GM23338 (cell line): Measurements from ENCODE around the gene KIAA1671. TPM values are rescaled to one million over a fixed set of nuclear protein-coding genes. Genes with fewer than 3 reads are reported as not detected.

ENCODE experiments used
- ATAC-seq: fragments of 200-7000 bp; cut with Tn5 transposase; 3 replicates; pipeline ENCODE4 v1.9.1; 2020
- DNase-seq: peaks from one replicate; pipeline ENCODE4 v3.0.0-alpha.2; 2015; ENCODE audit warnings: low spot score
- H2AFZ ChIP-seq: fragments of 200-600 bp; sonication (generic); 2 replicates; pipeline ENCODE4 v1.8.0; 2016; ENCODE audit warnings: antibody characterized with exemption, mild to moderate bottlenecking, moderate library complexity
- H3F3A ChIP-seq: fragments of 200-600 bp; sonication (generic); replicated peaks from 2 replicates; pipeline ENCODE4 v1.8.0; 2017; ENCODE audit warnings: antibody characterized with exemption, mixed run types, low read depth
- H3K27ac ChIP-seq: fragments of 200-600 bp; sonication (generic); 2 replicates; pipeline ENCODE4 v1.6.1; 2016; ENCODE audit warnings: low read depth
- H3K27me3 ChIP-seq: fragments of 200-600 bp; sonication (generic); 2 replicates; pipeline ENCODE4 v1.8.0; 2016; ENCODE audit warnings: mild to moderate bottlenecking, mixed run types, moderate library complexity; ENCODE audit not compliant: insufficient read depth
- H3K36me3 ChIP-seq: fragments of 200-600 bp; sonication (generic); 2 replicates; pipeline ENCODE4 v1.8.0; 2016; ENCODE audit warnings: mild to moderate bottlenecking; ENCODE audit not compliant: insufficient read depth
- H3K4me1 ChIP-seq: fragments of 200-600 bp; sonication (generic); 2 replicates; pipeline ENCODE4 v1.8.0; 2016; ENCODE audit warnings: mild to moderate bottlenecking, moderate library complexity; ENCODE audit not compliant: insufficient read depth
- H3K4me2 ChIP-seq: fragments of 200-600 bp; sonication (generic); 2 replicates; pipeline ENCODE4 v1.7.1; 2017; ENCODE audit warnings: mixed run types
- H3K4me3 ChIP-seq: fragments of 200-600 bp; sonication (generic); 2 replicates; pipeline ENCODE4 v1.6.1; 2016; ENCODE audit warnings: mixed run types
- H3K79me2 ChIP-seq: fragments of 200-600 bp; sonication (generic); replicated peaks from 2 replicates; pipeline ENCODE4 v1.8.0; 2017; ENCODE audit warnings: mild to moderate bottlenecking; ENCODE audit not compliant: insufficient read depth
- H3K9me2 ChIP-seq: fragments of 200-600 bp; sonication (generic); 2 replicates; pipeline ENCODE4 v1.8.0; 2017; ENCODE audit not compliant: insufficient read depth
- H4K20me1 ChIP-seq: fragments of 200-600 bp; sonication (generic); replicated peaks from 2 replicates; pipeline ENCODE4 v1.8.0; 2017; ENCODE audit warnings: mild to moderate bottlenecking; ENCODE audit not compliant: insufficient read depth
- H3K27ac Mint-ChIP-seq: 2 replicates; pipeline ENCODE4 v1.8.0; 2020; ENCODE audit warnings: inconsistent platforms, mild to moderate bottlenecking, moderate library complexity, mixed read lengths
- H3K27me3 Mint-ChIP-seq: 3 replicates; pipeline ENCODE4 v1.8.0; 2022; ENCODE audit warnings: low read depth, mild to moderate bottlenecking, moderate library complexity, mixed read lengths, inconsistent platforms; ENCODE audit not compliant: insufficient read depth, poor library complexity
- H3K36me3 Mint-ChIP-seq: 3 replicates; pipeline ENCODE4 v1.8.0; 2021; ENCODE audit warnings: low read depth, mild to moderate bottlenecking, inconsistent platforms, moderate library complexity, mixed read lengths
- H3K4me1 Mint-ChIP-seq: 3 replicates; pipeline ENCODE4 v1.8.0; 2020; ENCODE audit warnings: mild to moderate bottlenecking, inconsistent platforms, mixed read lengths
- H3K4me3 Mint-ChIP-seq: 3 replicates; pipeline ENCODE4 v1.8.0; 2021; ENCODE audit warnings: moderate library complexity, mild to moderate bottlenecking, inconsistent platforms, mixed read lengths
- H3K9me3 Mint-ChIP-seq: 3 replicates; pipeline ENCODE4 v1.8.0; 2020; ENCODE audit warnings: moderate library complexity, mild to moderate bottlenecking, inconsistent platforms, mixed read lengths
- CREB1 ChIP-seq: fragments of 250-450 bp; sonication (Bioruptor Pico); IDR thresholded peaks from 2 replicates; pipeline ENCODE4 v1.5.0; 2020; ENCODE audit warnings: low read depth, mild to moderate bottlenecking, moderate library complexity
- CTCF ChIP-seq, 2 experiments: fragments of 200-600 bp in 1 of 2; sonication (generic) in 1 of 2; conservative IDR thresholded peaks; 2 replicates each; pipeline versions ENCODE4 v1.5.1 to v1.6.1; 2016 to 2017; ENCODE audit warnings: antibody characterized with exemption in 2 of 2, low read depth in 2 of 2, mild to moderate bottlenecking in 2 of 2, moderate library complexity in 1 of 2
- ETS1 ChIP-seq: IDR thresholded peaks from 2 replicates; pipeline ENCODE4 v1.6.1; 2016; ENCODE audit warnings: antibody characterized with exemption
- EZH2 ChIP-seq: fragments of 200-600 bp; sonication (generic); IDR thresholded peaks from one replicate; pipeline ENCODE4 v1.8.0; 2017; ENCODE audit warnings: antibody characterized with exemption, mild to moderate bottlenecking, low read depth; ENCODE audit not compliant: unreplicated experiment
- EZH2phosphoT487 ChIP-seq: fragments of 200-600 bp; sonication (generic); IDR thresholded peaks from one replicate; pipeline ENCODE4 v1.8.1; 2018; ENCODE audit warnings: antibody characterized with exemption; ENCODE audit not compliant: unreplicated experiment
- JUNB ChIP-seq: IDR thresholded peaks from one replicate; pipeline ENCODE4 v1.6.1; 2016; ENCODE audit warnings: antibody characterized with exemption; ENCODE audit not compliant: unreplicated experiment
- NANOG ChIP-seq: IDR thresholded peaks from 2 replicates; pipeline ENCODE4 v1.6.1; 2016; ENCODE audit warnings: antibody characterized with exemption, borderline replicate concordance
- POLR2AphosphoS5 ChIP-seq: IDR thresholded peaks from 2 replicates; pipeline ENCODE4 v1.6.1; 2016; ENCODE audit warnings: antibody characterized with exemption, low read depth
- REST ChIP-seq: IDR thresholded peaks from one replicate; pipeline ENCODE4 v1.6.1; 2018; ENCODE audit warnings: antibody characterized with exemption; ENCODE audit not compliant: unreplicated experiment
- STAT1 ChIP-seq: IDR thresholded peaks from one replicate; pipeline ENCODE4 v1.6.1; 2016; ENCODE audit warnings: antibody characterized with exemption; ENCODE audit not compliant: unreplicated experiment
- ZNF114 ChIP-seq: fragments of 250-450 bp; sonication (Bioruptor Pico); IDR thresholded peaks from 2 replicates; pipeline ENCODE4 v1.5.0; 2020; ENCODE audit warnings: mild to moderate bottlenecking, moderate library complexity
- ZNF331 ChIP-seq: fragments of 250-450 bp; sonication (Bioruptor Pico); IDR thresholded peaks from 2 replicates; pipeline ENCODE4 v1.5.0; 2020; ENCODE audit warnings: low read depth, mild to moderate bottlenecking, moderate library complexity
- ZNF462 ChIP-seq: fragments of 250-450 bp; sonication (Bioruptor Pico); IDR thresholded peaks from 2 replicates; pipeline ENCODE4 v1.5.0; 2020; ENCODE audit warnings: mild to moderate bottlenecking, moderate library complexity
- polyA plus RNA-seq: library from polyadenylated mRNA; unstranded; fragments of >200 nt; fragmentation: Nextera tagmentation; extraction: Ambion mirVana; gene quantifications from 2 replicates; pipeline ENCODE4 v1.2.1, GENCODE V29; 2016
- total RNA-seq: library from RNA; depleted of rRNA; stranded (reverse); fragments of >200 nt; shearing (Covaris generic); gene quantifications from 2 replicates; pipeline ENCODE4 v1.2.3, GENCODE V29; 2014

KIAA1671 gene
- total and polyA plus RNA-seq, 2 experiments from 2014 or later, result 6.1 to 27.2 TPM

GRCh38 chr22:25078591-25078990, 126.1 kb downstream of the KIAA1671 start:
- Histone ChIP-seq H3K36me3 (no peaks in the 10 kb centered on the region), H3K79me2 (no peaks in the 10 kb centered on the region), H3K9me2 (no peaks in the 10 kb centered on the region), H3F3A (no peaks in the 10 kb centered on the region), H3K4me2 (no peak overlapping the region), H2AFZ (no peak overlapping the region), H3K4me3 (no peak overlapping the region), H3K27ac (no peak overlapping the region), H3K27me3 (no peaks in the 10 kb centered on the region), H3K4me1 (no peaks in the 10 kb centered on the region), H4K20me1 (no peaks in the 10 kb centered on the region; the same call in 1 of the 2 replicates)
- no peak for TF ChIP-seq CTCF (conservative IDR thresholded peaks at IDR 0.05; ENCODE audit: low read depth in 2 of 2)
- TF ChIP-seq CREB1 (CRISPR knock-in tag), result no peak
- no peak for TF ChIP-seq ETS1
- TF ChIP-seq EZH2, result no peak
- TF ChIP-seq ZNF114, result no peak
- no peak for TF ChIP-seq ZNF331 (CRISPR knock-in tag)
- TF ChIP-seq JUNB, result no peak
- no peak for TF ChIP-seq STAT1
- no peak for TF ChIP-seq REST
- no peak for TF ChIP-seq ZNF462
- no peak for TF ChIP-seq EZH2phosphoT487
- TF ChIP-seq POLR2AphosphoS5, result no peak
- TF ChIP-seq NANOG, result no peak
- H3K4me1 Mint-ChIP-seq, result no peaks in the 10 kb centered on the region
- H3K27me3 Mint-ChIP-seq, result peaks cover 4% of the 10 kb centered on the region
- no peaks in the 10 kb centered on the region for H3K36me3 Mint-ChIP-seq
- no peak overlapping the region for H3K27ac Mint-ChIP-seq
- no peaks in the 10 kb centered on the region; the same call in 2 of the 3 replicates for H3K9me3 Mint-ChIP-seq
- no peak overlapping the region for H3K4me3 Mint-ChIP-seq
- no peak for DNase-seq
- ATAC-seq, result no peak
